ENCODE measurements around the gene STAG3.
"Not testable (repeated sequence)": the region's sequence is repeated elsewhere in the genome, so short reads cannot be mapped to it uniquely, and the experiment has no call there.

STAG3 gene

DNA sequence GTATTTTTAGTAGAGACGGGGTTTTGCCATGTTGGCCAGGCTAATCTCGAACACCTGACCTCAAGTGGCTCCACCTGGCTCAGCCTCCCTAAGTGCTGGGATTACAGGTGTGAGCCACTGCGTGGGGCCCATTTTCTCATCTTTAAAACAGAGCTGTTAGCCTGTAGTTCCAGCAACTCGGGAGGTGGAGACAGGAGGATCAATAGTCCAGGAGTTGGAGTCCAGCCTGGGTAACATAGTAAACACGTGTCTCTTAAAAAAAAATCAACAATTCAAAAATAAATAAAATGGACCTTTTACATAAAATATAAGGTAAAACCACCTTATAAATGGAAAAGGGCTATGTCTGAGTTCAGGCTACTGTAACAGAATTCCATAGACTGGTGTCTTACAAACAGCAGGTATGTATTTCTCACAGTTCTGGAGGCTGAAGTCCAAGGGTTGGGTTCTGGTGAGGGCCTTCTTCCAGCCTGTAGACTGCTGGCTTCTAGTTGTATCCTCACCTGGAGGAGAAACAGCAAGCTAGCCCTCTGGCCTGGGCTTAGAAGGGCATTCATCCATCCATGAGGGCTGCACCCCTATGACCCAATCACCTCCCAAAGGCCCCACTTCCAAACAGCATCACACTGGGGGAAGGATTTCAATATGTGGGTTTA is 35.0 kb downstream of the STAG3 start:
- DNase-seq: no peak

DNA sequence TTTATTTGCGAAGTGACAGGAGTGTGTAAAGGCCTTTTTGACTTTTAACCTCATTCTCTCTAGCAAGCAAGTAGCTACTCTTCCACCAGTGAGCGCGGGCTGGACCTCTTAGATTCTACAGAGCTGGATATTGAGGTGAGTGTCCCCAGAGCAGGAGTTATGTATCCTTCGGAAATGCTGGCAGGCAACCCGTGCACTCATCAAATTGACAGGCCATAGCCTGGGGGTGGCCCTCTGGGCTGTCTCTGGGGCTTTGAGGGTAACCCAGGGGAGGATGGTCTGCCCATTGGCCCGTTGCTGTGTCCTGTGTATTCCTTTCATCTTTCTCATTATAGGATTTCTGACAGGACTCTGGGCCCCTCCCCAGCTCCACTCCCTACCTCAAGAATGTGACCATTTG is 36.0 kb downstream of the STAG3 start:
- DNase-seq: no peak

DNA sequence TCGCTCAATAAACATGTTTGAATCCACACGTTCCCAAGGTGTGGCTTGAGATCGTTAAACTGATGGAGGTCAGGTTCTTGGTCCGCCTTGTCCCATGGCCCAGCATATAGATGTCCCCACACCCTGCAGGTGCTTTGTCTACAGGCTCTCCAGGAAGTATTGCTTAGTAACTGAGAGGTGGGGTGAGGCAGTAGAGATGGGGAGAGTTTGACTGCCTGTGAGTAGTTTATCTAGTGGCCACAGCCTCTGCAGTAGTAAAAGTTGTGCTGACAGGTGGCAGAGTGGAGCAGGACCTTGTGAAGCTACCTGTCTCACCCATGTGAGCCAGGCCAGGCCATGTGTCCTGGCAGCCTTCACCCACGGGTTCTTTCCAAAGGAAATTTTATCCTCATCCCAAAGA is 36.6 kb downstream of the STAG3 start:
- DNase-seq: not testable (repeated sequence)

- no peak for DNase-seq
These were observed 38.2 kb downstream of the STAG3 start for GRCh38 chr7:100215895-100216294.

DNA sequence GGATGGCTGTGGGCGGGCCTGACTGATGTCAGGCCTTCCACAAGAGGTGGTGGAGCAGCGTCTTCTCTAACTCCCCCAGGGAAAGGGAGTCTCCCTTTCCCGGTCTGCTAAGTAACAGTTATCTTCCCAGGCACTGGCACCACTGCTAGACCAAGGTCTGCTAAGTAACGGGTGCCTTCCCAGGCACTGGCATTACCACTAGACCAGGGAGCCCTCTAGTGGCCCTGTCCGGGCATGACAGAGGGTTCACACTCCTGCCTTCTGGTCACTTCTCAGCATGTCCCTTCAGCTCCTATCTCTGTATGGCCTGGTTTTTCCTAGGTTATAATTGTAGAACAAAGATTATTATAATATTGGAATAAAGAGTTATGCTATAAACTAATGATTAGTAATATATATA is 40.2 kb downstream of the STAG3 start:
- DNase-seq: peak; percentile 66

DNA sequence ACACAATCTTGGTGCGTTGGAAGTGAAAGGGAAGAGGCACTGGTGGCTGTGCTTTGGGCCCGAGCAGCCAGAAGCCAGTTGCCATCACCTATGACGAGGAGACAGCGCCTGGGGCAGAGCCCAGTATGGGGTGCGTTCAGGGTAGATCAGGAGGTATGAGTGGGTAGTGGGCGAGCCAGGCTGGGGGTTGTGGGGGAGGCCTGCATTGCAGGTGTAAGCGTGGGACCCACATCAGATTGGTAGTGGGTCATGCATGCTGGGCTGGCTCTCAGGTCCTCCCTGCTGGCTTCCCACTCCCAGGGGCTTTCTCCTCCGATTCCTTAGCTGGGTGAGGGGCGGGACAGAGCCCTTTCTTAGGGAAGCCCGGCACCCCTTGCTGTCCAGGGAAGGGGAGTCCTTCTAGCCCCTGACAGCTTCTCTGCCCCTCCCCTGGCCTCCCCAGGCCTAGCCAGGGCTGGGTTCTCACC is 41.6 kb downstream of the STAG3 start:
- DNase-seq: no peak

GRCh38 chr7:100219801-100220585 is 42.3 kb downstream of the STAG3 start, which contains the start of gene PVRIG:
Gene PVRIG, plus strand, starts transcription at chr7:100219949. Its CDS starts 22 bp downstream, at chr7:100219971.
- DNase-seq: not testable (repeated sequence)

DNA sequence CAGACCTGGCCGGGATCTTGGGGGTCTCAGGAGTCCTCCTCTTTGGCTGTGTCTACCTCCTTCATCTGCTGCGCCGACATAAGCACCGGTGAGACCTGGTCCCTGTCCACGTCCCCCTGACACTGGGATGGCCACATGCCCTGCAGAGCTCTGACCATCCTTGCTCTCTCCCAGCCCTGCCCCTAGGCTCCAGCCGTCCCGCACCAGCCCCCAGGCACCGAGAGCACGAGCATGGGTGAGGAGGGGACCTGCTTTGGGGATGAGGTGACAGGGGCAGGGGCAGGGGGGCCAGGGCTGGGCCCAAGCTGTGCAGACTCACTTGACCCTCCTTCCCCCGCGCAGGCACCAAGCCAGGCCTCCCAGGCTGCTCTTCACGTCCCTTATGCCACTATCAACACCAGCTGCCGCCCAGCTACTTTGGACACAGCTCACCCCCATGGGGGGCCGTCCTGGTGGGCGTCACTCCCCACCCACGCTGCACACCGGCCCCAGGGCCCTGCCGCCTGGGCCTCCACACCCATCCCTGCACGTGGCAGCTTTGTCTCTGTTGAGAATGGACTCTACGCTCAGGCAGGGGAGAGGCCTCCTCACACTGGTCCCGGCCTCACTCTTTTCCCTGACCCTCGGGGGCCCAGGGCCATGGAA is 43.0 kb downstream of the STAG3 start:
- DNase-seq: no peak

- no peak for DNase-seq
These were observed 43.6 kb downstream of the STAG3 start for GRCh38 chr7:100221231-100221718.

DNA sequence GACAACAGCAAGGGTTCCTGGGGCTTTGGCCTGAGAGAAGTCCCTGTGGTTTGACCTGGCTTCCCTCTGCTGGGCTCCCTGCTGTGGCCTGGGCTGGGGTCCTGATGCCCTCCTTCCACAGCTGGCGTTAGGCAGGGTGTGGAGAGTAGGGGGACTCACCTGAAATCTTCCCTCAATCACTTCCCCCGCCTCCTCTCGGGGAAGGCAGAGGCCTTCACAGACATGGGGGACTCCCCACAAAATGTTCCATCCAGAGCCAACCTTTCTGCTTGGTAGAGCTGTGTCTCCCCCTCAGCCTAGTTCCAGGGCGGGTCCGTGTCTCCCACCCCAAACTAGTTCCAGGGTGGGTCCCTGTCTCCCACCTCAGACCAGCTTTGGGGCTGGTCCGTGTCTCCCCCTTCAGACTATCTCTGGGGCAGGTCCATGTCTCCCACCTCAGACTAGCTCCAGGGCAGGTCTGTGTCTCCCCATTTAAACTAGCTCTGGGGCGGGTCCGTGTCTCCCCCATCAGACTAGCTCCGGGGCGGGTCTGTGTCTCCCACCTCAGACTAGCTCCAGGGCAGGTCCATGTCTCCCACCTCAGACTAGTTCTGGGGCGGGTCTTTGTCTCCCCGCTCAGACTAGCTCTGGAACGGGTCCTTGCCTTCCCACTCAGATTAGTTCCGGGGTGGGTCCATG is 44.2 kb downstream of the STAG3 start:
- DNase-seq: no peak

GRCh38 chr7:100222445-100223132 is 44.9 kb downstream of the STAG3 start:
- DNase-seq: no peak

DNA sequence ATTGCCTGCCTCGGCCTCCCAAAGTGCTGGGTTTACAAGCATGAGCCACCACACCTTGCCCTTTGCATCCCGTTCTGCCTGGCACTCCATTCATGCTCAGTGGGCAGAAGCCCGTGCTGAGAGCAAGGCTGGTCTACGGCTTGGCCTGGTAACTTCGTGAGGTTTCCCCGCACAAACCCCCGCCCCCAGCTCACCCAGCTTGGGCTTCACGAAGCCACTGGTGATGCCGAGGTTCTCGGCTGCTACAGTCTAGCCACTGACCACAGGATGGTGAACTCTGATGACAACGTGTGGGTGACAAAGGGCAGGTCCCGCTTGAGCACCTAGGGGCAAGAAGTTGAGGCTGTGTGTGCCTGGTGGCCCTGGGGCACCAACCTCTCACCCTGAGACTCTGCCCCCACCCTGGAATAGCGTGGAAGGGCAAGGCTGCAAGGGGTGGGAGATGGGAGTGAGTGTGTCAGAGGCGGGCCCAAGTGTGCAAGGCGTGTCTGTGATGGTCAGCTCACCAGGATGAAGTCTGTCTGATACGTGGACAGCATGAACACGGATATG is 45.7 kb downstream of the STAG3 start:
- not testable (repeated sequence) for DNase-seq

- not testable (repeated sequence) for DNase-seq
These were observed 47.2 kb downstream of the STAG3 start for GRCh38 chr7:100224891-100225290.

GRCh38 chr7:100234660-100235317 is 57.1 kb downstream of the STAG3 start:
- DNase-seq: not testable (repeated sequence)

DNA sequence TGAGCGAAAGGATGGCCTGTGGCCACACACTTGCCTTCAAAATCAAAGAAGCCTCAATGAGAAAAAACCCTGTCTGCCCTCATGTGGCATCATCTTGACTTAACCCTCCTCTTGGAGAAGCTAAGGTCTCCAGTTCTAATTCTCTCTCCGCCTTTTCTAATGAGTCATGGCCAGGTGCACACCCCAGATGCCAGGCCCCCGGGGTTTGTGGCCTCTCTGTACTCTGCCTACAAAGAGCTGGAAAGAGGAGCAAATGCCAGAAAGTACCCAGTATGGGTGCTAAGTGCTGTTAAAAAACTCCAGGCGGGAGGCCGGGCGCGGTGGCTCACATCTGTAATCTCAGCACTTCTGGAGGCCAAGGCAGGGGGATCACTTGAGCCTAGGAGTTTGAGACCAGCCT is 62.3 kb downstream of the STAG3 start:
- DNase-seq: not testable (repeated sequence)

DNA sequence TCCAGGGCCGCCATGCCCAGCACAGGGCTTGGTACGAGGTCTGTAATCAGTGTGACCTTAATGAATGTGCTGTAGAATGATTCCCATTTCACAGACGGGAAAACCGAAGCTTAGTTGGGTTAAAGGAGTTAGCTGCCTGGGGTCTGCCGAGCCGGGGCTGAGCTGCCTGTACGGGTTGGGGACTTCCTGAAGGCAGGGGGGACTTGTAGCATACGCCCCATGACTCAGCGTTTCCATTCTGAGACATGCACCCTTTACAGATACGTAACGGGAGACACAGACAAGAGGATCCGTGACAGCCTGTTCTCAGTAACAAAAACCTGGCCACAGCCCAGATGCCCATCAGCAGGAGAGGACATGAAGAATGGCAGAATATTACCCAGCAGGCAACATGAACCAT is 65.7 kb downstream of the STAG3 start:
- peak; percentile 95 for DNase-seq

- DNase-seq: not testable (repeated sequence)
These were observed 67.4 kb downstream of the STAG3 start for GRCh38 chr7:100244988-100245605.

GRCh38 chr7:100246121-100246864 is 68.6 kb downstream of the STAG3 start:
- not testable (repeated sequence) for DNase-seq

DNA sequence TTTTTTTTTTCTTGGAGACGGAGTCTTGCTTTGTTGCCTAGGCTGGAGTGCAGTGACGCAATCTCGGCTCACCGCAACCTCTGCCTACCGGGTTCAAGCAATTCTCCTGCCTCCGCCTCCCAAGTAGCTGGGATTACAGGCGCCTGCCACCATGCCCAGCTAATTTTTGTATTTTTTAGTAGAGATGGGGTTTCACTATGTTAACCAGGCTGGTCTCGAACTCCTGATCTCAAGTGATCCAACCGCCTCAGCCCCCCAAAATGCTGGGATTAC is 69.1 kb downstream of the STAG3 start:
- DNase-seq: not testable (repeated sequence)

DNA sequence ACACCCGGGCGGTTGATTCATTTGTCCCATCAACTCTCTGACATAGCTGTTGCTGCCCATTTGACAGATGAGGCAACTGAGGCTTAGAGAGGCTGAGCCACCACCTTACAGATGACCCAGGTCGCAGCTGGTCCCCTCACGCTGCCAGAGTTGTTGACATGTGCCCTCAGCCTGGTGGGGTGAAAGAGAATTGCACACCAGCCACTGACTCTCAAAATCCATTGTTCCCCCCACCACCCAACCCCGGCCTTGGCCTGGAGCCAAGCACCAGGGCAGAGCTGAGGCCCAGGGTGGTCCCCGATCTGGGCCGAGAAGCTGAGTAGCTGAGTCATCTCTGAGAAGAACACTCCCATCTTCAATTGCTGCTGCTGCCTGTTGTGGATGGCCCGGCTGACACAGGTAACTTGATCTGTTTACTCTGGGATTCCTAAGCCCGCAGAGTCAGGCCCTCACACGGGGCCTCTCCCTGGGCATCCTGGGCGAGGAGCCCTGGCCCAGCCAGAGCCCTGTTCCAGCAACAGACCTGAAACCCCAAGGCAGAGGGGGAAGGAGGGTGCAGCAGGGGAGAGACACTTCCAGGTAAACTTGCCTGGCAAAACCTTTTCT is 69.5 kb downstream of the STAG3 start:
- peak; percentile 62 for DNase-seq

Measured in hematopoietic multipotent progenitor cell treated with erythropoietin and hydrocortisone succinate and interleukin-3 and kit ligand, for 8 days (in vitro differentiated cells).